OCI-LY3 (cell line): ENCODE data around the gene BPIFB3.

ENCODE experiments used
- H2AFZ ChIP-seq: fragments of 200-600, 300-600 bp; shearing (Covaris generic); 2 replicates; pipeline ENCODE4 v1.6.0; 2014; ENCODE audit warnings: antibody characterized with exemption, low read depth, low read length
- H3K27ac ChIP-seq: fragments of 200-600, 300-600 bp; sonication (generic); 2 replicates; pipeline ENCODE4 v1.5.1; 2014; ENCODE audit warnings: mild to moderate bottlenecking, low read length, moderate library complexity, mixed read lengths
- H3K27me3 ChIP-seq: fragments of 200-600, 300-600 bp; sonication (generic); 2 replicates; pipeline ENCODE4 v1.6.1; 2014; ENCODE audit warnings: low read depth, low read length, mixed read lengths
- H3K36me3 ChIP-seq: fragments of 200-600, 300-600 bp; sonication (generic); replicated peaks from 2 replicates; pipeline ENCODE3; 2014; ENCODE audit warnings: low read depth, low read length, mixed read lengths
- H3K4me1 ChIP-seq: fragments of 300-600, 200-600 bp; sonication (generic); 2 replicates; pipeline ENCODE4 v1.6.1; 2014; ENCODE audit warnings: low read length, mixed read lengths
- H3K4me2 ChIP-seq: fragments of 200-600, 300-600 bp; sonication (generic); 2 replicates; pipeline ENCODE4 v1.6.1; 2014; ENCODE audit warnings: low read length, mixed read lengths
- H3K4me3 ChIP-seq: fragments of 300-600, 200-600 bp; sonication (generic); 2 replicates; pipeline ENCODE4 v1.5.1; 2014; ENCODE audit warnings: antibody characterized with exemption, mild to moderate bottlenecking, low read length, moderate library complexity
- H3K79me2 ChIP-seq: fragments of 300-600, 200-600 bp; shearing (Covaris generic); 2 replicates; pipeline ENCODE4 v1.6.1; 2014; ENCODE audit warnings: mild to moderate bottlenecking, low read length, mixed read lengths
- H3K9ac ChIP-seq: fragments of 300-600, 200-600 bp; shearing (Covaris generic); 2 replicates; pipeline ENCODE4 v1.6.0; 2014; ENCODE audit warnings: mild to moderate bottlenecking, low read length, moderate library complexity
- H3K9me3 ChIP-seq: fragments of 200-600, 300-600 bp; shearing (Covaris generic); 2 replicates; pipeline ENCODE4 v1.6.1; 2014; ENCODE audit warnings: low read length, mixed read lengths; ENCODE audit not compliant: insufficient read depth
- H4K20me1 ChIP-seq: fragments of 200-600, 300-600 bp; sonication (generic); 2 replicates; pipeline ENCODE4 v1.6.1; 2016; ENCODE audit warnings: low read length, mixed read lengths; ENCODE audit not compliant: insufficient read depth
- CTCF ChIP-seq: fragments of 200-600, 300-600 bp; sonication (generic); IDR thresholded peaks from 2 replicates; pipeline ENCODE4 v1.5.1; 2014; ENCODE audit warnings: antibody characterized with exemption, low read length, low read depth
- EZH2phosphoT487 ChIP-seq: fragments of 200-600 bp; shearing (Covaris generic); IDR thresholded peaks from 2 replicates; pipeline ENCODE4 v1.6.1; 2018; ENCODE audit warnings: antibody characterized with exemption, mixed run types, low read depth

The BPIFB3 gene

DNA sequence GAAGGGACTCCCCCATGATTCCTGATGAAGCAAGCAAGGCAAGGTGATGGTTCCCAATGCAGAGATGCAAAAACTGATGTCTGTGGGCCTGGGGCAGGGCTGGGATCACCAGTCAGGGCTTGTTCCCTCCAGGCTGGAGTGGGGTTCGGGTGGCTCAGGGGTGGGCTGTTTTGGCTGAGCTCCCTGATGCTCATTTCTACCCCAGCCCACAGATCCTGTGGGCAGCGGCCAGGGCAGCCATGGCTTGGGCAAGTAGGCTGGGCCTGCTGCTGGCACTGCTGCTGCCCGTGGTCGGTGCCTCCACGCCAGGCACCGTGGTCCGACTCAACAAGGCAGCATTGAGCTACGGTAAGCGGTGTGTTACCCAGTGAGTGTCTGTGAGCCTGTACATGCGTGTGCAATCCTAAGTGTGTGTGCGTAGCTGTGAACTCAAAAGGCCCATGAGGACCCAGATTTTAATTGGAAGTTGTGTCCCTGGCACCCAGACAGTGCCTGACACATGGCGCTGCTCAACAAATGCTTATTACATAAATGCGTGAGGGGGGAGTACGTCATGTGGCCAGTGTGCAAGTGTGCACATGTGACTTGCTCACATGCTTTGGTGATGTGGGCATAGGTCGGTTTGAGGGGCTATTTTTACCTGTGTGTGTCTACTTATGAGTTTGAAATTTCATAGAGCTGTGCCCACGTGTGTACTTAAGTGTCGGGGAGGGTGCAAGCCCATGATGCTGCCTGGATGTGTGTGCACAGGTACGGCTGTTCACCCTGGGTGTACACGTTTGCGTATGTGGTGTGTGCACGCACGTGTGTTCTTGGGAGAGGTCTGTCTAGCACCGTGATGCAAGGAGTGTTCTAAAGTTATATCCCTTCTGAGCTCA lies 45.1 kb upstream of the BPIFB3 start:
- no peak overlapping the region for H2AFZ ChIP-seq
- H3K27me3 ChIP-seq: peaks cover 16% of the 10 kb centered on the region
- no peaks in the 10 kb centered on the region for H3K36me3 ChIP-seq
- no peak overlapping the region for H3K9ac ChIP-seq
- no peak overlapping the region for H3K4me3 ChIP-seq
- no peak overlapping the region for H3K27ac ChIP-seq
- H3K4me1 ChIP-seq: no peaks in the 10 kb centered on the region
- H3K79me2 ChIP-seq: no peaks in the 10 kb centered on the region
- no peaks in the 10 kb centered on the region for H3K9me3 ChIP-seq
- no peaks in the 10 kb centered on the region for H4K20me1 ChIP-seq
- H3K4me2 ChIP-seq: no peak overlapping the region
- no peak for TF ChIP-seq EZH2phosphoT487
- TF ChIP-seq CTCF: no peak

- no peaks in the 10 kb centered on the region for H4K20me1 ChIP-seq
- H3K9ac ChIP-seq: no peak overlapping the region
- H3K79me2 ChIP-seq: no peaks in the 10 kb centered on the region
- H3K4me1 ChIP-seq: no peaks in the 10 kb centered on the region
- H3K27ac ChIP-seq: no peak overlapping the region
- H2AFZ ChIP-seq: no peak overlapping the region
- TF ChIP-seq CTCF (no peak), EZH2phosphoT487 (no peak)
- peaks cover 16% of the 10 kb centered on the region for H3K27me3 ChIP-seq
- no peaks in the 10 kb centered on the region for H3K9me3 ChIP-seq
- no peaks in the 10 kb centered on the region for H3K36me3 ChIP-seq
- H3K4me2 ChIP-seq: no peak overlapping the region
- H3K4me3 ChIP-seq: no peak overlapping the region
Observed at GRCh38 chr20:33009214-33010132, 44.2 kb upstream of the BPIFB3 start.

GRCh38 chr20:33010133-33010504 lies 43.6 kb upstream of the BPIFB3 start:
- no peak overlapping the region for H2AFZ ChIP-seq
- no peak for TF ChIP-seq EZH2phosphoT487
- no peaks in the 10 kb centered on the region for H4K20me1 ChIP-seq
- H3K27ac ChIP-seq: no peak overlapping the region
- H3K27me3 ChIP-seq: peaks cover 16% of the 10 kb centered on the region
- no peak overlapping the region for H3K9ac ChIP-seq
- H3K4me2 ChIP-seq: no peak overlapping the region
- no peaks in the 10 kb centered on the region for H3K36me3 ChIP-seq
- H3K4me3 ChIP-seq: no peak overlapping the region
- H3K4me1 ChIP-seq: no peaks in the 10 kb centered on the region
- no peaks in the 10 kb centered on the region for H3K9me3 ChIP-seq
- no peaks in the 10 kb centered on the region for H3K79me2 ChIP-seq

- Histone ChIP-seq H2AFZ (no peak overlapping the region), H3K9me3 (no peaks in the 10 kb centered on the region), H3K4me2 (no peak overlapping the region), H3K9ac (no peak overlapping the region), H3K27me3 (peaks cover 18% of the 10 kb centered on the region), H4K20me1 (no peaks in the 10 kb centered on the region), H3K27ac (no peak overlapping the region), H3K4me1 (no peaks in the 10 kb centered on the region), H3K36me3 (no peaks in the 10 kb centered on the region), H3K4me3 (no peak overlapping the region), H3K79me2 (no peaks in the 10 kb centered on the region)
- TF ChIP-seq CTCF (no peak), EZH2phosphoT487 (no peak)
Observed at GRCh38 chr20:33010674-33011449, 42.8 kb upstream of the BPIFB3 start.
